MM.1S (cell line): Measurements from ENCODE around the gene EXOC6.

Experiments
- DNase-seq: peaks from one replicate; pipeline ENCODE4 v3.0.0-alpha.2; 2015
- H2AFZ ChIP-seq: fragments of 300-600 bp; sonication (generic); 2 replicates; pipeline ENCODE4 v1.6.0; 2016; ENCODE audit warnings: antibody characterized with exemption, low read length
- H3F3A ChIP-seq: fragments of 300-600 bp; sonication (generic); 2 replicates; pipeline ENCODE4 v1.6.1; 2016; ENCODE audit warnings: mild to moderate bottlenecking, antibody characterized with exemption, low read length, moderate library complexity, mixed read lengths; ENCODE audit not compliant: insufficient read depth
- H3K27ac ChIP-seq: fragments of 300-600 bp; sonication (generic); 2 replicates; pipeline ENCODE4 v1.5.1; 2016; ENCODE audit warnings: mild to moderate bottlenecking, low read length
- H3K27me3 ChIP-seq: fragments of 300-600 bp; sonication (generic); replicated peaks from 2 replicates; pipeline ENCODE4 v1.6.0; 2016; ENCODE audit warnings: low read length; ENCODE audit not compliant: insufficient read depth
- H3K36me3 ChIP-seq: fragments of 300-600 bp; sonication (generic); replicated peaks from 2 replicates; pipeline ENCODE4 v1.6.1; 2016; ENCODE audit warnings: mild to moderate bottlenecking, low read length, mixed read lengths; ENCODE audit not compliant: insufficient read depth
- H3K4me1 ChIP-seq: fragments of 300-600 bp; sonication (generic); 2 replicates; pipeline ENCODE4 v1.6.1; 2016; ENCODE audit warnings: low read length, mixed read lengths
- H3K4me2 ChIP-seq: fragments of 300-600 bp; sonication (generic); 2 replicates; pipeline ENCODE4 v1.6.0; 2016; ENCODE audit warnings: low read depth, low read length
- H3K4me3 ChIP-seq: fragments of 300-600 bp; sonication (generic); 2 replicates; pipeline ENCODE4 v1.5.1; 2016; ENCODE audit warnings: low read length, mixed read lengths
- H3K79me2 ChIP-seq: fragments of 300-600 bp; sonication (generic); 2 replicates; pipeline ENCODE4 v1.6.1; 2016; ENCODE audit warnings: mixed run types, low read length, mixed read lengths
- H3K9ac ChIP-seq: fragments of 300-600 bp; sonication (generic); 2 replicates; pipeline ENCODE4 v1.6.1; 2016; ENCODE audit warnings: low read length, mixed read lengths
- H3K9me2 ChIP-seq: fragments of 300-600 bp; sonication (generic); replicated peaks from 2 replicates; pipeline ENCODE4 v1.6.1; 2016; ENCODE audit warnings: mild to moderate bottlenecking, low read length, mixed read lengths; ENCODE audit not compliant: insufficient read depth
- H3K9me3 ChIP-seq: fragments of 300-600 bp; sonication (generic); replicated peaks from 2 replicates; pipeline ENCODE4 v1.6.1; 2016; ENCODE audit warnings: mild to moderate bottlenecking, low read length, mixed read lengths; ENCODE audit not compliant: insufficient read depth
- H4K20me1 ChIP-seq: fragments of 300-600 bp; sonication (generic); 2 replicates; pipeline ENCODE4 v1.6.1; 2016; ENCODE audit warnings: mild to moderate bottlenecking, low read length, moderate library complexity, mixed read lengths; ENCODE audit not compliant: insufficient read depth
- CTCF ChIP-seq: fragments of 300-600 bp; sonication (generic); IDR thresholded peaks from 2 replicates; pipeline ENCODE4 v1.5.1; 2016; ENCODE audit warnings: antibody characterized with exemption, low read length, mixed read lengths
- EZH2 ChIP-seq: fragments of 300-600 bp; sonication (generic); optimal IDR thresholded peaks from 2 replicates; pipeline ENCODE3; 2017; ENCODE audit warnings: low read depth, mild to moderate bottlenecking, antibody characterized with exemption, low read length, mixed read lengths
- EZH2phosphoT487 ChIP-seq: fragments of 300-600 bp; sonication (generic); IDR thresholded peaks from 2 replicates; pipeline ENCODE4 v1.6.1; 2018; ENCODE audit warnings: antibody characterized with exemption, low read length

The EXOC6 gene

GRCh38 chr10:92891885-92892690, 43.8 kb downstream of the EXOC6 start:
- peaks cover 18% of the 10 kb centered on the region for H3K79me2 ChIP-seq
- TF ChIP-seq CTCF (no peak), EZH2phosphoT487 (no peak), EZH2 (no peak)
- H3K27me3 ChIP-seq, result no peaks in the 10 kb centered on the region
- no peaks in the 10 kb centered on the region for H3K9me3 ChIP-seq
- DNase-seq, result no peak
- H3K36me3 ChIP-seq, result no peaks in the 10 kb centered on the region
- no peak overlapping the region for H2AFZ ChIP-seq
- no peaks in the 10 kb centered on the region for H3F3A ChIP-seq
- H3K4me3 ChIP-seq, result no peak overlapping the region
- H4K20me1 ChIP-seq, result no peaks in the 10 kb centered on the region
- no peaks in the 10 kb centered on the region for H3K4me1 ChIP-seq
- H3K9me2 ChIP-seq, result no peaks in the 10 kb centered on the region
- no peak overlapping the region for H3K9ac ChIP-seq
- H3K4me2 ChIP-seq, result no peak overlapping the region
- H3K27ac ChIP-seq, result no peak overlapping the region

GRCh38 chr10:92892691-92893054, 44.4 kb downstream of the EXOC6 start:
- H3K4me2 ChIP-seq, result no peak overlapping the region
- no peak overlapping the region for H3K9ac ChIP-seq
- H3K36me3 ChIP-seq, result no peaks in the 10 kb centered on the region
- H3K9me3 ChIP-seq, result no peaks in the 10 kb centered on the region
- H3K79me2 ChIP-seq, result peaks cover 15% of the 10 kb centered on the region
- no peaks in the 10 kb centered on the region for H4K20me1 ChIP-seq
- H3K27me3 ChIP-seq, result no peaks in the 10 kb centered on the region
- H3K9me2 ChIP-seq, result no peaks in the 10 kb centered on the region
- H3F3A ChIP-seq, result no peaks in the 10 kb centered on the region
- no peak for TF ChIP-seq EZH2phosphoT487
- TF ChIP-seq CTCF, result no peak
- TF ChIP-seq EZH2, result no peak
- DNase-seq, result no peak
- H2AFZ ChIP-seq, result no peak overlapping the region
- H3K27ac ChIP-seq, result no peak overlapping the region
- H3K4me1 ChIP-seq, result no peaks in the 10 kb centered on the region
- no peak overlapping the region for H3K4me3 ChIP-seq

- Histone ChIP-seq H2AFZ (no peak overlapping the region), H3K79me2 (peaks cover 13% of the 10 kb centered on the region), H3K4me2 (no peak overlapping the region), H3K27me3 (no peaks in the 10 kb centered on the region), H3K4me1 (no peaks in the 10 kb centered on the region), H3F3A (no peaks in the 10 kb centered on the region), H3K36me3 (no peaks in the 10 kb centered on the region), H3K9ac (no peak overlapping the region), H3K4me3 (no peak overlapping the region), H4K20me1 (no peaks in the 10 kb centered on the region), H3K27ac (no peak overlapping the region), H3K9me2 (no peaks in the 10 kb centered on the region), H3K9me3 (no peaks in the 10 kb centered on the region)
- no peak for TF ChIP-seq EZH2phosphoT487
- TF ChIP-seq EZH2, result no peak
- no peak for TF ChIP-seq CTCF
- DNase-seq, result no peak
These were observed 45.8 kb downstream of the EXOC6 start for GRCh38 chr10:92894081-92894655.
